Vagina (tissue), 2 donors: ENCODE data around the gene LRRN2.

Source experiments
- POLR2A ChIP-seq, 2 donors: fragments of 450-650 bp; IDR thresholded peaks; one replicate each; pipeline ENCODE4 v1.6.1; 2017; ENCODE audit warnings: antibody characterized with exemption in 2 of 2, mild to moderate bottlenecking in 2 of 2, moderate library complexity in 2 of 2
- TF ChIP-seq, protein P1 (sequence below), 3 experiments: fragments of 450-650 bp in 2 of 3; fragments of 200-600 bp in 1 of 3; sonication (generic) in 1 of 3; IDR thresholded peaks; one replicate each; pipeline ENCODE4 v1.5.1; 2017 to 2019; ENCODE audit warnings: antibody characterized with exemption in 3 of 3, mild to moderate bottlenecking in 2 of 3, moderate library complexity in 2 of 3

DNA sequence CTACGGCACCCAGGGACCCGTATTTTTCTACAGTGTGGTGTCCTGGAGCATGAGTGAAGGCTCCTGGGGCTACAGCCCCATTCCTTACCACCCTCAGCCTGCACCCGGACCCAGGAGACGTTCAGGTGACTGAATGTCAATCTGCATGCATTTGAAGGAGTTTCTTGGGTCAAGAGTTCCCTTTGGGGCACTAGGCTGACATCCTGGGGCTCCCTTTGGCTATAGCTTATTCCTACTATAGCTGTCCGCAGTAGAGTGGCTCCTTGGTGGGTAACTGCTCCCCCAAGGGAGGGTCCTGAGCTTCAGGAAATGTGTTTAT is 19.9 kb upstream of the LRRN2 start:
- TF ChIP-seq, protein P1, sequence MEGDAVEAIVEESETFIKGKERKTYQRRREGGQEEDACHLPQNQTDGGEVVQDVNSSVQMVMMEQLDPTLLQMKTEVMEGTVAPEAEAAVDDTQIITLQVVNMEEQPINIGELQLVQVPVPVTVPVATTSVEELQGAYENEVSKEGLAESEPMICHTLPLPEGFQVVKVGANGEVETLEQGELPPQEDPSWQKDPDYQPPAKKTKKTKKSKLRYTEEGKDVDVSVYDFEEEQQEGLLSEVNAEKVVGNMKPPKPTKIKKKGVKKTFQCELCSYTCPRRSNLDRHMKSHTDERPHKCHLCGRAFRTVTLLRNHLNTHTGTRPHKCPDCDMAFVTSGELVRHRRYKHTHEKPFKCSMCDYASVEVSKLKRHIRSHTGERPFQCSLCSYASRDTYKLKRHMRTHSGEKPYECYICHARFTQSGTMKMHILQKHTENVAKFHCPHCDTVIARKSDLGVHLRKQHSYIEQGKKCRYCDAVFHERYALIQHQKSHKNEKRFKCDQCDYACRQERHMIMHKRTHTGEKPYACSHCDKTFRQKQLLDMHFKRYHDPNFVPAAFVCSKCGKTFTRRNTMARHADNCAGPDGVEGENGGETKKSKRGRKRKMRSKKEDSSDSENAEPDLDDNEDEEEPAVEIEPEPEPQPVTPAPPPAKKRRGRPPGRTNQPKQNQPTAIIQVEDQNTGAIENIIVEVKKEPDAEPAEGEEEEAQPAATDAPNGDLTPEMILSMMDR (IDR thresholded peaks at IDR 0.05) = no peak
- TF ChIP-seq POLR2A (IDR thresholded peaks at IDR 0.05) = no peak
